SU-DHL-6 (cell line): ENCODE results near the gene ARHGEF1.

Source experiments
- CTCF ChIP-seq: fragments of 200-600 bp; sonication (generic); IDR thresholded peaks from one replicate; pipeline ENCODE4 v1.5.1; 2017; ENCODE audit warnings: antibody characterized with exemption, mild to moderate bottlenecking, low read length, moderate library complexity; ENCODE audit not compliant: insufficient read depth, poor library complexity, severe bottlenecking
- EZH2phosphoT487 ChIP-seq: fragments of 200-600 bp; sonication (generic), shearing (Covaris generic); conservative IDR thresholded peaks from 2 replicates; pipeline ENCODE4 v1.6.1; 2018; ENCODE audit warnings: mild to moderate bottlenecking, antibody characterized with exemption, low read length, moderate library complexity, mixed read lengths

- no peak for TF ChIP-seq CTCF
- TF ChIP-seq EZH2phosphoT487 = no peak
Observed at GRCh38 chr19:41906916-41907680, 24.1 kb downstream of the ARHGEF1 start.
